Stimulated activated CD4-positive, alpha-beta T cell treated with anti-CD3 and anti-CD28 coated beads, Interleukin-4, amount 100 ng/mL, for 24 hours (primary cell): ENCODE data around the gene PTPRN2.
"Not testable (repeated sequence)": the region's sequence is repeated elsewhere in the genome, so short reads cannot be mapped to it uniquely, and the experiment has no call there.

Experiments used
- DNase-seq: peaks from one replicate; pipeline ENCODE4 v3.0.0-alpha.2; 2020

Gene PTPRN2

DNA sequence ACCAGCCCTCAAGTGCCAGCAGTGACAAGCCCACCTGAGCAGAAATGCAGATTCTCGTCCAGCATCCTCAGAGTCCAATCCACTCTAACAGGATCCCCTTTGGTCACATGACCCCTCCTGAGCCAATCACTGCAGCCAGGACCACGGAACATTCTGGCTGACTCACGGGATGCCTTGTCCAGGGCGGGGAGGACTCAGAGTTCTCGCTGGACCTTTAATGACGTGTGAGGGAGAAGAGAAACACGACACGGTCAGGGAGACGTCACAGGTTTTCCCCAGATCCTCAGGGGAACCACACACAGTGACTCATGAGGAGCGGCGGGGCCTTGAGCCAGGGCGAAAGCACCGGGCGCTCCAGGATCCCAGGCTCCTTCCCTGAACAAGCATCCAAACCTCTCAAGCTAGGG, 155.7 kb downstream of the PTPRN2 start:
- no peak for DNase-seq

- DNase-seq: no peak
These were observed 156.3 kb downstream of the PTPRN2 start for GRCh38 chr7:158431055-158431940.

- DNase-seq: no peak
These were observed 157.2 kb downstream of the PTPRN2 start for GRCh38 chr7:158430308-158431034.

DNA sequence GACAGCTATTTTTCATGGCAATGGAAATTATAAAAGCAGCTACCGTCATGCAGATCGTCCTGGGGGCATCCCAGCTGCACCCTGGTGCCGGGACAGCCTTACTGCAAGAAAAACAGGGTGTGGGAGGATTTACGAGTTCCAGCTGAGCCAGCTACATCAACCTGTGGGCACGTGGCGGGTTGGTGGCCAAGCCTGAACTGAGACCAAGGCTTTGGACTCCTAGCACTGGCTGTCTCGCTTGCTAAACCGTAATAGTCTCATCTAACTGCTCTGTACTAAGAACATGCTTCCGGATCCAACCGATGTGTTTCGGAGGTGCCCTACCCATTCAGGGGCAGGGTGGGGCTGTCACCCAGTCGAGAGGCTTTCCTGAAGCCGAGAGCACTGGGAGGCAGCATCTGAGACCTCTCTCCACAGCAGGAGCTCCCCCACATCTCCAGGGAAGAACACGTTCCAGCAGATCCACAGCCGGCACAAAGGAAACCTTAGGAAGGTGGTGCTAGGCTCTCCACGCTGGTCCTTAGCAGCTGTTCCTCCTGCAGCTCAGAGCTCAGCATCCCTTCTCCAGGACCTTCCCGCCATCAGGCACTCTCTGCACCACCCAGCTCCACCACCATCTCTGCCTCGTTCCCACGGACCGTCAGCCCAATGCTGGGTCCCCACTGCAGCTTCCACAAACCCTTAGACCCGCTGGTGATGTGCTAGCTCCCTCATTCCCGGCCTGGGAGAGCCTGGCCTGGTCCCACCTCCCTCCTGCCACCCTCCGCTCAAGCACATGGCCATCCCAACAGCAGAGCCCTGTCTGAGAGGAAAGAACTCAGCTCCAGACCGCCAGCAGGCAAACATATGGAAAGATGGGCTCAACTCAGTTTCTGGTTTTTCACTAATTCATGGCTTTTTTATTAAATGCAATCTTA, 158.5 kb downstream of the PTPRN2 start:
- no peak for DNase-seq

DNA sequence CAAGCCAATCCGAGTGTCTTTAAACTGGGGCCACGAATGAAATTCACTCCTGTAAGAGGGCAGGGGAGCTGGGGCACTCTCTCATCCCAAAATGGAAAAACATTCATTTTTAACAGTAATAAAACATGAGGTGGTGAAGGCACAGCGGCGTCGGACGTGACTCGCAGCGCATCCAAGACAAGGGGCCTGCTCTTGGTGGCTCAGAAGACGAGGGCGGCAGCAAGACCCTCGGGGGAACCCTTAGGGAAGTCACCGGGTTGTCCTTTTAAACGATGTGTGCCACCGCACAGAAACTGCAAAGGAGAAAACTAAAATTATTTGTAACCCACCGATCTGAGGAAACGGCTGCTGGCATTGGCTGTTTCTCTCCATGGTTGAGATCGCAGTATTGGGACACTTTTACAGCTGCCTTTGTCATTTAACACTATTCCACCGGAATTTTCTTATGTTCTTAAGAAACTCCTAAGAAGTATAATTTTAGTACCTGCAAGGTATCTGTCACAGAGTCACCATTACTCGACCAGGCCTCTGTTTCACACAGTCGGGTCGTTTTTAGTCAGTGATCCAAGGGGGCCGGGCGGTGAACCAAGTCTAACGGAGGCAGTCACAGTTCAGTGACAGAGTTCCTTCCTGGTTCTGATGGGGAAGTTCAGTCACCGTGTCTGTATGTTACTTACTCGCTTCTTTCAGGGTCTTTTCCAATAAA, 159.3 kb downstream of the PTPRN2 start:
- DNase-seq: no peak

DNA sequence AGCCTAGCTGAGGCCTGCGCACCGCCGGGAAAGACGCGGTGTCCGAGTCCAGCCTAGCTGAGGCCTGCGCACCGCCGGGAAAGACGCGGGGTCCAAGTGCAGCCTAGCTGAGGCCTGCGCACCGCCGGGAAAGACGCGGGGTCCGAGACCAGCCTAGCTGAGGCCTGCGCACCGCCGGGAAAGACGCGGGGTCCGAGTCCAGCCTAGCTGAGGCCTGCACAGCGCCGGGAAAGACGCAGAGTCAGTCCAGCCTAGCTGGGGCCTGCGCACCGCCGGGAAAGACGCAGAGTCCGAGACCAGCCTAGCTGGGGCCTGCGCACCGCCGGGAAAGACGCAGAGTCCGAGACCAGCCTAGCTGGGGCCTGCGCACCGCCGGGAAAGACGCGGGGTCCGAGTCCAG, 161.9 kb downstream of the PTPRN2 start:
- not testable (repeated sequence) for DNase-seq

DNA sequence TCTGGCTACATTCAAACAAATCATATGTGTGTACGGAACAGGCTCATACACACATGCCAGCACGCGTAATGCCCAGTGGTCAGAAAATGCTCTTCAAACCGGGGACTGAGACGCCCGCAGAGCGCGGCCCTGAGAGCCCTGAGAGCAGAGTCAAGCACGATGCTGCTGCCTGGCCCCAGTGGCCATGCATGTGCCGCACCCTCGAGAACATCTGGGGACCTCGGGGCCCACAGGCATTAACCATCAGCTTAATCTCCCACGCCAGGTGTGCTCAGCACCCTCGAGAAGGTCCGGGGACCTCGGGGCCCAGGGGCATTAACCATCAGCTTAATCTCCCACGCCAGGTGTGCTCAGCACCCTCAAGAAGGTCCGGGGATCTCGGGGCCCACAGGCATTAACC, 163.1 kb downstream of the PTPRN2 start:
- DNase-seq: no peak

DNA sequence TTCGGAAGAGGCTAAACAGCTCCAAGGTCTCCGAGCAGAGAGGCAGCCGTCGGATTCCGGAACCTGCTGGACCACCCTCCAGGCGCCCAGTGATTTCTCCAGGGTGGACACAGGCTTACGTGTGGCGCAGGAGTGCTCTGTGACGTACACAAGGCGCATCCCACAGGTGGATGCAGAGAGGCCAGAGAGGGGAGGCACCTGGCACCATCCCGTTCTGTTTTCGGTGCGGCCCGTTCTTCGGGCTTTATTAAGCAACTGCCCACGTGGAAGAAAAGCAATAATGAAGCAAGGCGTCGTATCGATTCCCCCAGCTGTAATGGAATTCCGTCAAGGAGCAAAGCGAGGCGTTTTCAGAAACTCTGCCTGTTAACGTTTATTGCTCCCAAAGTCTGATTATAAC, 163.6 kb downstream of the PTPRN2 start:
- DNase-seq: no peak

- DNase-seq: no peak
These were observed 164.6 kb downstream of the PTPRN2 start for GRCh38 chr7:158422887-158423560.

GRCh38 chr7:158422196-158422886, 165.3 kb downstream of the PTPRN2 start:
- no peak for DNase-seq

DNA sequence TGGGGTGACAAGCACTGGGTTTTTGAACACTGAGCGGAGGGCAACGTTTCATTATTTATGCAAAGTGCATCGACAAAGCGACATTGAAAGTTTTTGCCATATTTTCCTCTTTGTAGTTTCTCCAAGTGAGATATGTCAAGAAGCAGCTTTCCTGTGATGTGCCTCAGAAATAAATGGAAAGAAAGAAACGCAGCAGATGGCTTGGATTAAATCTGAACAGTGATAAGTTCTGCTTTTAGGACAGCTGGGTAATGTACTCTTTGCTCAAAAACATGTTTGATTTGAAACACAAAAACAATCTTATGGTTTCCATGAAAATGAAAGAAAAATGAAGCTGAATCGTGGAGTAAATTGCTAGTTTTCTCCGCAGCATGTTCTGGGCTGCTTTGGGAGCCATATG, 166.3 kb downstream of the PTPRN2 start:
- DNase-seq: no peak

- no peak for DNase-seq
These were observed 166.9 kb downstream of the PTPRN2 start for GRCh38 chr7:158420591-158421340.

DNA sequence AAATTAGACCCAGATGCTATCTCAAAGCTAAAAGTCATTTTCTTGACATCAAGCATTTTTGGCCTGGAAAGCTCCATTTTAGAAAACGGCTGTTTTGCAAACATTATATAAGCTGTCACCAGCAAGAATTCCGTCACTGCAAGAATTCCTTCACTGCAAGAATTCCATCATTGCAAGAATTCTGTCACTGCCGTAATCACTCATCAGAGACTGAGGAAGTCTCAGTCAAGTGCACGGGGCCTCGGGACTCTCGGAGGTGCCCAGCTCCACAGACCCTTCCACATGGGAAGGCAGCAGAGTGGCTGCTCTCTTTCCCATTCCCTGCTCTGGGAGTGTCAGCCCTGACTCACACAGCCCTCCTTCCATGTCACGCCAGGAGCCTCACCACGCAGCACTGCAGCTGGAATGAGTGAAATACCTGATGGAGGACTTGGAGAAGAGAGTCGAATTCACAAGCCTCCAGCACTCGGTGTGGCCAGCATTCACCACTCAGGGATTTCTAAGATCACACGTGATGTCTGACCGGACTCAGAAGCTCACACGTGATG, 168.3 kb downstream of the PTPRN2 start:
- no peak for DNase-seq

GRCh38 chr7:158418395-158418794, 169.2 kb downstream of the PTPRN2 start:
- DNase-seq: not testable (repeated sequence)

GRCh38 chr7:158416283-158416933, 171.2 kb downstream of the PTPRN2 start:
- no peak for DNase-seq

GRCh38 chr7:158415316-158415715, 172.3 kb downstream of the PTPRN2 start:
- no peak for DNase-seq

DNA sequence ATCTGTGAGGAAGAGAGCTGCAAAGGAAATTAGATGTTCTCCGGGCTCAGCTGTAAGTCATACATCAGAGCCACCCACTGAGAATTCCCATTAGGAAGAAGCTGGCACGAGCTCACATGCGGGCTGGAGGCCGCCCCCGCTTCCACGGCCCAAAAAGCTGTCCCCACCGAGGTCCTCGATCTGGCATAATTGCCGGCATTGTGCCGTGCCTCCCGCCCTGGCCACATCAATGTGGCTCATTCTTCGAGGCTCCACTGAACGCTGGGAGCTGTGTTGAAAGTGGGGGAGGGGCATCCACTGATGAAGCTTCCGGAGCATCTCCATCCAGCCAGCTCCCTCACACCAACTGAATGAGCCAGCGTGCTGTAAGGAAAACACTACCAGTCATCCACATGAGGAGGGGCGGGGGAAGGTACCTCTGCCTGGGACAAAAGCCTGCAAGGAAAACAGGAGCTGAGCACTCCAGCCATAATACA, 173.1 kb downstream of the PTPRN2 start:
- no peak for DNase-seq

DNA sequence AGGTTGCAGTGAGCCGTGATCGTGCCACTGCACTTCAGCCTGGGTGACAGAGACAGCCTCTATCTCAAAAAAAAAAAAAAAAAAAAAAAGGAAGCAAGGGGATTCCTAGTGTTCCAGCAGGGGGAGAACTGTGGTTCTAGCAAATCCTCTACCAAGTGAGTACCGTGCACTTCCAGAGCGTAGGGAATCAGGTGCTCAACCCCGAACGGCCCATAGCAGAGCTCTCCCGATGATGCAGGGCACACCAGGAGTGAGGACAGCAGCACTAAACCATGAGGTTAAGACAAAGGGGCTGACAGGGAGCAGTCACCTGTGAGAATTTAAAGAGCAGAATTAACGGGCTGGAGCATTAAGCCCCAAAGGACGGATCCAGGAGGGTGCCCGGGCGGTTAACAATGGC, 173.6 kb downstream of the PTPRN2 start:
- no peak for DNase-seq

DNA sequence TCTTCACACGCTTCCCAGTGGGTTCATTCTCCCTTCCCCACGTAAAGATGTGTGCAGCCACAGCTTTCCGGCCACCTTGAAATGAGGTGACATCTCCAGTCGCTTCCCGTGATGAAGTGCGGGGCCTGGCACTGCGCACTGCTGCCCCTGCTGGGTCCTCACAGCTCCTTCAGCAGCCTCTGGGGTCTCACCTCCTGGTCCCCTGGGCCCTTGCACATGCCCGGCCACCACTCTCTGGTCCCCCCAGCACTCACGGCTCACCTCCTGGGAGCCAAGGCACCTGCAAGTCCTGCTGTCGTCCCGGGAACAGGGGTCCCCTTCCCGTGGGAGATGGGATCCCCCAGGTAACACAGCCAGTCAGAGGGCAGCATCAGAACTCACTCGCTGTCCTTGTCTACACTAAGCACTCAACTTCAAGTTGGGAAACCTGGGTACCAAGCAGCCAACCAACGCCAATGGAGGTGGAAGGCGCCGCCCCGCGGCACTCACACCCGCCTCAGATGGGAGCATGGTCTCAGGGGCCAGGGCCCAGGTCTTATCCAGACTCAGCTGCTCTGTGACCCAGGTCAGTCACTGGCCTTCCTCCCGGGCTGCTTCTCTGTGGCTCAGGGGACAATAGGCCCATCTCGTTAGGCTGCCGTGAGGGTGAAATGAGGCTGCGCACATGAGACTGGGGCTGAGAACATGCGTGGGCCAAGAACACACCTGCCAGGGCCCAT, 176.2 kb downstream of the PTPRN2 start:
- DNase-seq: no peak
